ENCODE data around the gene SCGB3A1. TPM values are rescaled to one million over a fixed set of nuclear protein-coding genes. Genes with fewer than 3 reads are reported as not detected.

Gene SCGB3A1
- polyA plus RNA-seq, 2 of the 4 experiments (the other 2 are of a cell fraction): not detected

GRCh38 chr5:180586870-180587269, 4.4 kb downstream of the SCGB3A1 start:
- POLR2A ChIA-PET: no interaction called here
- CTCF ChIA-PET: interaction anchor here (0.9 kb wide), 1 partner anchor 19 kb away, joined by 4 read pairs; no protein-coding TSS in a partner anchor
- no peak for DNase-seq (ENCODE audit: low read depth in 1 of 2, low spot score in 1 of 2)
- Histone ChIP-seq H3K9me3 (no peaks in the 10 kb centered on the region), H3K4me3 (no peak overlapping the region), H3K4me1 (no peaks in the 10 kb centered on the region), H3K4me2 (no peak overlapping the region), H3K27ac (no peak overlapping the region)
- no peak for TF ChIP-seq ZC3H11A (IDR thresholded peaks at IDR 0.05)
- TF ChIP-seq EP300 (IDR thresholded peaks at IDR 0.05): no peak
- TF ChIP-seq CBX8 (IDR thresholded peaks at IDR 0.05): no peak
- TF ChIP-seq, protein P1, sequence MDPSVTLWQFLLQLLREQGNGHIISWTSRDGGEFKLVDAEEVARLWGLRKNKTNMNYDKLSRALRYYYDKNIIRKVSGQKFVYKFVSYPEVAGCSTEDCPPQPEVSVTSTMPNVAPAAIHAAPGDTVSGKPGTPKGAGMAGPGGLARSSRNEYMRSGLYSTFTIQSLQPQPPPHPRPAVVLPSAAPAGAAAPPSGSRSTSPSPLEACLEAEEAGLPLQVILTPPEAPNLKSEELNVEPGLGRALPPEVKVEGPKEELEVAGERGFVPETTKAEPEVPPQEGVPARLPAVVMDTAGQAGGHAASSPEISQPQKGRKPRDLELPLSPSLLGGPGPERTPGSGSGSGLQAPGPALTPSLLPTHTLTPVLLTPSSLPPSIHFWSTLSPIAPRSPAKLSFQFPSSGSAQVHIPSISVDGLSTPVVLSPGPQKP (IDR thresholded peaks at IDR 0.05; ENCODE audit: low read depth, low read length): no peak
- no peak for TF ChIP-seq MAZ (IDR thresholded peaks at IDR 0.05; ENCODE audit: borderline replicate concordance, low read depth, low read length)
- 0 out of 4 replicates have a peak, but pooled peaks of 1 of the 2 experiments have one; percentile 28 for TF ChIP-seq CEBPB (IDR thresholded peaks at IDR 0.05)
- no peak for TF ChIP-seq PHF8 (IDR thresholded peaks at IDR 0.05; ENCODE audit: borderline replicate concordance, low read depth)
- TF ChIP-seq HES2 (IDR thresholded peaks at IDR 0.05): no peak
- FAIRE-seq: no peak
- WGBS (ENCODE audit: missing lambda C conversion rate): 72% methylated on average over 10 of the region's 10 CpGs
- ATAC-seq: no peak

DNA sequence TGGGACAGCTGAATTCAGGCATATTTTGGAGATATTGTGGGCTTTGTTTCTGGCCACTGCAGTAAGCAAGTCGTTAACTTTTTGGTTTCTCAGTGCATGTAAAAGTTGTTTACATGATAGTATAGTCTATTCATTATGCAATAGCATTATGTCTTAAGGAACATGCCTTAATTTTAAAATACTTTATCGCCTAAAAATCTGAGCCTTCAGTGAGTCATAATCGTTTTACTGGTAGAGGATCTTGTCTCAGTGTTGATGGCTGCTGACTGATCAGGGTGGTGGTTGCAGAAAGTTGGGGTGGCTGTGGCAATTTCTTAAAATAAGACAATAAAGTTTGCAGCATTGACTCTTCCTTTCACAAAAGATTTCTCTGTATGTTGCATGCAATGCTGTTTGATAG, 5.1 kb downstream of the SCGB3A1 start:
- DNase-seq (ENCODE audit: low read depth in 1 of 2, low spot score in 1 of 2): no peak
- Histone ChIP-seq H3K4me1 (no peaks in the 10 kb centered on the region), H3K4me3 (no peak overlapping the region), H3K27ac (no peak overlapping the region), H3K9me3 (no peaks in the 10 kb centered on the region), H3K4me2 (no peak overlapping the region)
- no peak for FAIRE-seq
- no peak for ATAC-seq
- TF ChIP-seq RFX5 (IDR thresholded peaks at IDR 0.05): no peak
- TF ChIP-seq JUN (IDR thresholded peaks at IDR 0.05): no peak
- no peak for TF ChIP-seq PBX3 (IDR thresholded peaks at IDR 0.05)
- no peak for TF ChIP-seq RARB (CRISPR knock-in tag; IDR thresholded peaks at IDR 0.05)
- TF ChIP-seq FOSB (CRISPR knock-in tag; IDR thresholded peaks at IDR 0.05): no peak
- no peak for TF ChIP-seq ZFP36 (IDR thresholded peaks at IDR 0.05; ENCODE audit: borderline replicate concordance, partially characterized antibody)
- TF ChIP-seq MYC (IDR thresholded peaks at IDR 0.05; ENCODE audit: borderline replicate concordance, low read length): no peak
- no peak for TF ChIP-seq HES2 (IDR thresholded peaks at IDR 0.05)
- TF ChIP-seq SMC3 (IDR thresholded peaks at IDR 0.05): no peak
- no peak for TF ChIP-seq JUNB (IDR thresholded peaks at IDR 0.05)
- no peak for TF ChIP-seq RCOR1 (IDR thresholded peaks at IDR 0.05; ENCODE audit: low read depth, low read length)
- no peak for TF ChIP-seq HOXA7 (CRISPR knock-in tag; IDR thresholded peaks at IDR 0.05)
- no peak for TF ChIP-seq POLR2AphosphoS2 (conservative IDR thresholded peaks at IDR 0.05; ENCODE audit: low read length)
- no peak for TF ChIP-seq HDAC2 (IDR thresholded peaks at IDR 0.05)
- TF ChIP-seq MAFK (IDR thresholded peaks at IDR 0.05; ENCODE audit: partially characterized antibody): no peak
- TF ChIP-seq MAX (IDR thresholded peaks at IDR 0.05): no peak
- TF ChIP-seq KDM1A (IDR thresholded peaks at IDR 0.05; ENCODE audit: low read depth): no peak
- TF ChIP-seq ATOH8 (CRISPR knock-in tag; IDR thresholded peaks at IDR 0.05; ENCODE audit: low read depth): no peak
- TF ChIP-seq NPAS2 (CRISPR knock-in tag; IDR thresholded peaks at IDR 0.05; ENCODE audit: borderline replicate concordance): no peak
- no peak for TF ChIP-seq EHF (CRISPR knock-in tag; IDR thresholded peaks at IDR 0.05)
- ChIA-PET POLR2A (no interaction called here), CTCF (no interaction called here)
- 29% methylated on average over 3 of the region's 3 CpGs for WGBS (ENCODE audit: missing lambda C conversion rate)
